SK-N-SH treated with all-trans-retinoic acid at 6 μM for 48 hours (cell line): ENCODE data around the gene EEA1.

Experiments
- ATAC-seq: fragments of 200-7000 bp; cut with Tn5 transposase; 3 replicates; pipeline ENCODE4 v1.9.1; 2020; ENCODE audit warnings: mild to moderate bottlenecking, moderate library complexity
- ARNTL ChIP-seq: fragments of 450-650 bp; formaldehyde crosslinking; IDR thresholded peaks from 2 replicates; pipeline ENCODE4 v1.5.0; 2020; ENCODE audit warnings: low read depth, mild to moderate bottlenecking, moderate library complexity, borderline replicate concordance
- BACH2 ChIP-seq: fragments of 250-450 bp; sonication (Bioruptor Pico); IDR thresholded peaks from 2 replicates; pipeline ENCODE4 v1.9.0; 2021; ENCODE audit warnings: mild to moderate bottlenecking, borderline replicate concordance
- CSDC2 ChIP-seq: fragments of 250-450 bp; sonication (Bioruptor Pico); IDR thresholded peaks from 2 replicates; pipeline ENCODE4 v1.5.0; 2020; ENCODE audit warnings: mild to moderate bottlenecking, moderate library complexity
- ESRRG ChIP-seq: fragments of 250-450 bp; sonication (Bioruptor Pico); IDR thresholded peaks from 2 replicates; pipeline ENCODE4 v1.6.1; 2021; ENCODE audit warnings: mild to moderate bottlenecking
- GLIS3 ChIP-seq: fragments of 250-450 bp; sonication (Bioruptor Pico); IDR thresholded peaks from 2 replicates; pipeline ENCODE4 v1.5.0; 2020; ENCODE audit warnings: mild to moderate bottlenecking, moderate library complexity
- ISL1 ChIP-seq: fragments of 250-450 bp; sonication (Bioruptor Pico); IDR thresholded peaks from 2 replicates; pipeline ENCODE4 v2.1.2; 2022; ENCODE audit warnings: mild to moderate bottlenecking, moderate library complexity
- OSR1 ChIP-seq: fragments of 250-450 bp; sonication (Bioruptor Pico); IDR thresholded peaks from 2 replicates; pipeline ENCODE4 v1.8.0; 2022; ENCODE audit warnings: moderate library complexity, mild to moderate bottlenecking, inconsistent platforms
- PATZ1 ChIP-seq: fragments of 250-450 bp; sonication (Bioruptor Pico); IDR thresholded peaks from 2 replicates; pipeline ENCODE4 v1.8.0; 2020; ENCODE audit warnings: mild to moderate bottlenecking, moderate library complexity, borderline replicate concordance
- PPARA ChIP-seq: fragments of 250-450 bp; sonication (Bioruptor Pico); IDR thresholded peaks from 2 replicates; pipeline ENCODE4 v1.5.0; 2020; ENCODE audit warnings: mild to moderate bottlenecking, borderline replicate concordance
- RARB ChIP-seq: fragments of 250-450 bp; sonication (Bioruptor Pico); IDR thresholded peaks from 2 replicates; pipeline ENCODE4 v1.8.0; 2021; ENCODE audit warnings: mild to moderate bottlenecking, moderate library complexity
- SNAI2 ChIP-seq: fragments of 250-450 bp; sonication (Bioruptor Pico); IDR thresholded peaks from 2 replicates; pipeline ENCODE4 v1.5.0; 2020; ENCODE audit warnings: mild to moderate bottlenecking, moderate library complexity
- TCF4 ChIP-seq: fragments of 250-450 bp; sonication (Bioruptor Pico); IDR thresholded peaks from 2 replicates; pipeline ENCODE4 v1.8.0; 2021; ENCODE audit warnings: mild to moderate bottlenecking, moderate library complexity, borderline replicate concordance
- TOX ChIP-seq: fragments of 250-450 bp; sonication (Bioruptor Pico); IDR thresholded peaks from 2 replicates; pipeline ENCODE4 v1.8.0; 2021; ENCODE audit warnings: mild to moderate bottlenecking, moderate library complexity, borderline replicate concordance
- TSHZ2 ChIP-seq: fragments of 250-450 bp; sonication (Bioruptor Pico); IDR thresholded peaks from 2 replicates; pipeline ENCODE4 v1.5.0; 2020; ENCODE audit warnings: mild to moderate bottlenecking, moderate library complexity
- ZC3H10 ChIP-seq: fragments of 250-450 bp; sonication (Bioruptor Pico); IDR thresholded peaks from 2 replicates; pipeline ENCODE4 v1.5.1; 2021; ENCODE audit warnings: mild to moderate bottlenecking, moderate library complexity
- ZFP3 ChIP-seq: fragments of 250-450 bp; sonication (Bioruptor Pico); IDR thresholded peaks from 2 replicates; pipeline ENCODE4 v1.5.0; 2020; ENCODE audit warnings: mild to moderate bottlenecking, moderate library complexity
- ZFP30 ChIP-seq: fragments of 450-650 bp; formaldehyde crosslinking; IDR thresholded peaks from 2 replicates; pipeline ENCODE4 v1.5.0; 2022; ENCODE audit warnings: mild to moderate bottlenecking, moderate library complexity
- ZNF565 ChIP-seq: fragments of 450-650 bp; formaldehyde crosslinking; conservative IDR thresholded peaks from 2 replicates; pipeline ENCODE4 v1.5.0; 2020; ENCODE audit warnings: low read depth, mild to moderate bottlenecking, moderate library complexity
- ZNF70 ChIP-seq: fragments of 450-650 bp; formaldehyde crosslinking; IDR thresholded peaks from 2 replicates; pipeline ENCODE4 v1.5.0; 2020; ENCODE audit warnings: mild to moderate bottlenecking, moderate library complexity
- ZNF8 ChIP-seq: fragments of 450-650 bp; formaldehyde crosslinking; IDR thresholded peaks from 2 replicates; pipeline ENCODE4 v1.5.0; 2020; ENCODE audit warnings: mild to moderate bottlenecking, moderate library complexity
- TF ChIP-seq, protein P1 (sequence below): fragments of 250-450 bp; sonication (Bioruptor Pico); IDR thresholded peaks from 2 replicates; pipeline ENCODE4 v1.5.1; 2020; ENCODE audit warnings: low read depth, mild to moderate bottlenecking, moderate library complexity
- TF ChIP-seq, protein P2 (sequence below): fragments of 250-450 bp; sonication (Bioruptor Pico); IDR thresholded peaks from 2 replicates; pipeline ENCODE4 v1.5.1; 2021; ENCODE audit warnings: mild to moderate bottlenecking, moderate library complexity
- TF ChIP-seq, protein P3 (sequence below): fragments of 250-450 bp; sonication (Bioruptor Pico); IDR thresholded peaks from 2 replicates; pipeline ENCODE4 v1.8.0; 2021; ENCODE audit warnings: low read depth, mild to moderate bottlenecking, moderate library complexity, borderline replicate concordance

EEA1 gene

GRCh38 chr12:92899386-92900001, 29.6 kb downstream of the EEA1 start:
- TF ChIP-seq ZFP30 = no peak
- TF ChIP-seq OSR1 (CRISPR knock-in tag) = no peak
- TF ChIP-seq CSDC2 (CRISPR knock-in tag) = no peak
- no peak for TF ChIP-seq ZNF8 (CRISPR knock-in tag)
- peak; percentile 67 for TF ChIP-seq ISL1 (CRISPR knock-in tag)
- no peak for TF ChIP-seq ZC3H10 (CRISPR knock-in tag)
- TF ChIP-seq BACH2 (CRISPR knock-in tag) = no peak
- TF ChIP-seq SNAI2 = no peak
- no peak for TF ChIP-seq GLIS3 (CRISPR knock-in tag)
- TF ChIP-seq ZNF565 = no peak
- 0 out of 2 replicates have a peak, but pooled peaks have one; percentile 20 for TF ChIP-seq PATZ1 (CRISPR knock-in tag)
- no peak for TF ChIP-seq ARNTL
- TF ChIP-seq, protein P1, sequence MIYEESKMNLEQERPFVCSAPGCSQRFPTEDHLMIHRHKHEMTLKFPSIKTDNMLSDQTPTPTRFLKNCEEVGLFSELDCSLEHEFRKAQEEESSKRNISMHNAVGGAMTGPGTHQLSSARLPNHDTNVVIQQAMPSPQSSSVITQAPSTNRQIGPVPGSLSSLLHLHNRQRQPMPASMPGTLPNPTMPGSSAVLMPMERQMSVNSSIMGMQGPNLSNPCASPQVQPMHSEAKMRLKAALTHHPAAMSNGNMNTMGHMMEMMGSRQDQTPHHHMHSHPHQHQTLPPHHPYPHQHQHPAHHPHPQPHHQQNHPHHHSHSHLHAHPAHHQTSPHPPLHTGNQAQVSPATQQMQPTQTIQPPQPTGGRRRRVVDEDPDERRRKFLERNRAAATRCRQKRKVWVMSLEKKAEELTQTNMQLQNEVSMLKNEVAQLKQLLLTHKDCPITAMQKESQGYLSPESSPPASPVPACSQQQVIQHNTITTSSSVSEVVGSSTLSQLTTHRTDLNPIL (CRISPR knock-in tag) = peak; percentile 57; the same call in 1 of the 2 replicates
- TF ChIP-seq PPARA (CRISPR knock-in tag) = no peak
- TF ChIP-seq RARB (CRISPR knock-in tag) = no peak
- TF ChIP-seq, protein P2, sequence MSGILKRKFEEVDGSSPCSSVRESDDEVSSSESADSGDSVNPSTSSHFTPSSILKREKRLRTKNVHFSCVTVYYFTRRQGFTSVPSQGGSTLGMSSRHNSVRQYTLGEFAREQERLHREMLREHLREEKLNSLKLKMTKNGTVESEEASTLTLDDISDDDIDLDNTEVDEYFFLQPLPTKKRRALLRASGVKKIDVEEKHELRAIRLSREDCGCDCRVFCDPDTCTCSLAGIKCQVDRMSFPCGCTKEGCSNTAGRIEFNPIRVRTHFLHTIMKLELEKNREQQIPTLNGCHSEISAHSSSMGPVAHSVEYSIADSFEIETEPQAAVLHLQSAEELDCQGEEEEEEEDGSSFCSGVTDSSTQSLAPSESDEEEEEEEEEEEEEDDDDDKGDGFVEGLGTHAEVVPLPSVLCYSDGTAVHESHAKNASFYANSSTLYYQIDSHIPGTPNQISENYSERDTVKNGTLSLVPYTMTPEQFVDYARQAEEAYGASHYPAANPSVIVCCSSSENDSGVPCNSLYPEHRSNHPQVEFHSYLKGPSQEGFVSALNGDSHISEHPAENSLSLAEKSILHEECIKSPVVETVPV (CRISPR knock-in tag) = no peak
- TF ChIP-seq TCF4 (CRISPR knock-in tag) = no peak
- TF ChIP-seq ZFP3 (CRISPR knock-in tag) = 0 out of 2 replicates have a peak, but pooled peaks have one; percentile 68
- TF ChIP-seq ZNF70 (CRISPR knock-in tag) = no peak
- TF ChIP-seq, protein P3, sequence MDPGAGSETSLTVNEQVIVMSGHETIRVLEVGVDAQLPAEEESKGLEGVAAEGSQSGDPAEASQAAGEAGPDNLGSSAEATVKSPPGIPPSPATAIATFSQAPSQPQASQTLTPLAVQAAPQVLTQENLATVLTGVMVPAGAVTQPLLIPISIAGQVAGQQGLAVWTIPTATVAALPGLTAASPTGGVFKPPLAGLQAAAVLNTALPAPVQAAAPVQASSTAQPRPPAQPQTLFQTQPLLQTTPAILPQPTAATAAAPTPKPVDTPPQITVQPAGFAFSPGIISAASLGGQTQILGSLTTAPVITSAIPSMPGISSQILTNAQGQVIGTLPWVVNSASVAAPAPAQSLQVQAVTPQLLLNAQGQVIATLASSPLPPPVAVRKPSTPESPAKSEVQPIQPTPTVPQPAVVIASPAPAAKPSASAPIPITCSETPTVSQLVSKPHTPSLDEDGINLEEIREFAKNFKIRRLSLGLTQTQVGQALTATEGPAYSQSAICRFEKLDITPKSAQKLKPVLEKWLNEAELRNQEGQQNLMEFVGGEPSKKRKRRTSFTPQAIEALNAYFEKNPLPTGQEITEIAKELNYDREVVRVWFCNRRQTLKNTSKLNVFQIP (CRISPR knock-in tag) = 0 out of 2 replicates have a peak, but pooled peaks have one; percentile 34
- TF ChIP-seq TOX = no peak
- no peak for TF ChIP-seq ESRRG (CRISPR knock-in tag)
- no peak for TF ChIP-seq TSHZ2 (CRISPR knock-in tag)
- peak; percentile 99 for ATAC-seq

GRCh38 chr12:92898755-92899154, 30.3 kb downstream of the EEA1 start:
- TF ChIP-seq TCF4 (CRISPR knock-in tag) (no peak), ZNF70 (CRISPR knock-in tag) (no peak), TOX (no peak), ZNF565 (no peak), BACH2 (CRISPR knock-in tag) (no peak), PATZ1 (CRISPR knock-in tag) (no peak), OSR1 (CRISPR knock-in tag) (no peak), SNAI2 (no peak), ZNF8 (CRISPR knock-in tag) (no peak), ARNTL (no peak), ZC3H10 (CRISPR knock-in tag) (no peak), ESRRG (CRISPR knock-in tag) (no peak), PPARA (CRISPR knock-in tag) (no peak), ZFP3 (CRISPR knock-in tag) (no peak), ISL1 (CRISPR knock-in tag) (no peak), RARB (CRISPR knock-in tag) (no peak), CSDC2 (CRISPR knock-in tag) (no peak)
- TF ChIP-seq, protein P2 (CRISPR knock-in tag) = no peak
- TF ChIP-seq, protein P1 (CRISPR knock-in tag) = no peak
- peak; percentile 12; the same call in 2 of the 3 replicates for ATAC-seq
